H1 (cell line): ENCODE results near the gene SLC25A21. TPM values are rescaled to one million over a fixed set of nuclear protein-coding genes. Genes with fewer than 3 reads are reported as not detected.

Source experiments
- CTCF ChIA-PET: fragments of 300-600 bp; sonication (Branson Sonifier 250); formaldehyde crosslinking; loops from one replicate; lab custom pipeline; 2021; ENCODE audit not compliant: partially characterized antibody; lab: Charles Lee
- POLR2A ChIA-PET: fragments of 300-600 bp; sonication (Branson Sonifier 250); formaldehyde crosslinking; loops from one replicate; lab custom pipeline; 2021; ENCODE audit warnings: inconsistent platforms; ENCODE audit not compliant: partially characterized antibody; lab: Charles Lee
- DNase-seq, 2 experiments: peaks; one replicate each; pipeline versions ENCODE4 v3.0.0 to v3.0.0-alpha.2; 2010 to 2022; ENCODE audit warnings: low spot score in 2 of 2, low read depth in 1 of 2, mixed read lengths in 1 of 2
- FAIRE-seq: peaks from 2 replicates; lab custom pipeline; 2011; peaks lifted over from hg19 to GRCh38; lab: Jason Lieb, UNC
- H2AFZ ChIP-seq: 2 replicates; pipeline ENCODE4 v1.8.1; 2012; ENCODE audit warnings: low read length, inconsistent platforms
- H2AK5ac ChIP-seq: 2 replicates; pipeline ENCODE4 v1.6.1; 2013; ENCODE audit warnings: low read depth, low read length
- H2BK120ac ChIP-seq: replicated peaks from 2 replicates; pipeline ENCODE3; 2013; ENCODE audit warnings: low read depth, low read length, inconsistent platforms
- H2BK12ac ChIP-seq: 2 replicates; pipeline ENCODE4 v1.6.1; 2013; ENCODE audit warnings: low read depth, low read length
- H2BK15ac ChIP-seq: 2 replicates; pipeline ENCODE4 v1.6.1; 2013; ENCODE audit warnings: low read length
- H2BK20ac ChIP-seq: 2 replicates; pipeline ENCODE4 v1.6.1; 2013; ENCODE audit warnings: low read length
- H2BK5ac ChIP-seq: 2 replicates; pipeline ENCODE4 v1.6.1; 2013; ENCODE audit warnings: low read depth, low read length
- H3K14ac ChIP-seq: 2 replicates; pipeline ENCODE4 v1.6.1; 2013; ENCODE audit warnings: inconsistent platforms; ENCODE audit not compliant: insufficient read length
- H3K18ac ChIP-seq: 2 replicates; pipeline ENCODE4 v1.6.1; 2013; ENCODE audit warnings: low read length; ENCODE audit errors: extremely low read depth
- H3K23ac ChIP-seq: 2 replicates; pipeline ENCODE4 v1.6.1; 2013; ENCODE audit warnings: inconsistent platforms; ENCODE audit not compliant: insufficient read length
- H3K23me2 ChIP-seq: 2 replicates; pipeline ENCODE4 v1.6.1; 2013; ENCODE audit warnings: low read depth, low read length
- H3K27ac ChIP-seq: 2 replicates; pipeline ENCODE4 v1.6.1; 2011; ENCODE audit warnings: low read depth, low read length, inconsistent platforms
- H3K27me3 ChIP-seq, 4 experiments: replicated peaks in 1 of 4; 1 replicate in 1 of 4; 2 replicates in 3 of 4; pipeline versions ENCODE4 v1.6.1 to v1.8.1; 2011 to 2013; ENCODE audit warnings: low read length in 3 of 4, mild to moderate bottlenecking in 3 of 4, inconsistent platforms in 2 of 4, mixed read lengths in 2 of 4, moderate library complexity in 1 of 4; ENCODE audit not compliant: control insufficient read depth in 3 of 4, insufficient read depth in 3 of 4; ENCODE audit errors: extremely low read depth in 1 of 4
- H3K36me3 ChIP-seq, 4 experiments: 2 replicates each; pipeline versions ENCODE4 v1.6.1 to v1.8.1; 2011 to 2013; ENCODE audit warnings: mild to moderate bottlenecking in 4 of 4, low read length in 3 of 4, moderate library complexity in 2 of 4, control low read depth in 1 of 4, inconsistent platforms in 1 of 4; ENCODE audit not compliant: insufficient read depth in 4 of 4, control insufficient read depth in 2 of 4
- H3K4ac ChIP-seq: replicated peaks from 2 replicates; pipeline ENCODE3; 2013; ENCODE audit warnings: low read length, low read depth, mixed read lengths, inconsistent platforms; ENCODE audit not compliant: insufficient read length
- H3K4me1 ChIP-seq, 4 experiments: replicated peaks in 1 of 4; 1 replicate in 1 of 4; 2 replicates in 3 of 4; pipeline versions ENCODE4 v1.6.1 to v1.8.1; 2011 to 2013; ENCODE audit warnings: low read length in 3 of 4, inconsistent platforms in 2 of 4, mixed read lengths in 1 of 4; ENCODE audit not compliant: insufficient read depth in 4 of 4, control insufficient read depth in 3 of 4
- H3K4me2 ChIP-seq, 2 experiments: 2 replicates each; pipeline versions ENCODE4 v1.6.1 to v1.8.1; 2011 to 2013; ENCODE audit warnings: low read depth in 2 of 2, low read length in 2 of 2, control low read depth in 1 of 2, inconsistent platforms in 1 of 2, mild to moderate bottlenecking in 1 of 2; ENCODE audit not compliant: insufficient read depth in 1 of 2
- H3K4me3 ChIP-seq, 4 experiments: fragments of 200-600, 300-600 bp in 1 of 4; sonication (generic), shearing (Covaris generic), sonication (Bioruptor Twin) in 1 of 4; 2 replicates each; pipeline versions ENCODE4 v1.5.1 to v1.8.1; 2011 to 2016; ENCODE audit warnings: low read length in 4 of 4, low read depth in 3 of 4, control low read depth in 2 of 4, inconsistent platforms in 2 of 4, mild to moderate bottlenecking in 2 of 4, mixed read lengths in 1 of 4, moderate library complexity in 1 of 4; ENCODE audit not compliant: insufficient read depth in 2 of 4; ENCODE audit errors: extremely low read depth in 1 of 4
- H3K56ac ChIP-seq: replicated peaks from 2 replicates; pipeline ENCODE3; 2013; ENCODE audit warnings: low read depth, mild to moderate bottlenecking, mixed read lengths, low read length, inconsistent platforms; ENCODE audit not compliant: insufficient read length
- H3K79me1 ChIP-seq: 2 replicates; pipeline ENCODE4 v1.6.1; 2013; ENCODE audit warnings: low read depth, low read length, control low read depth
- H3K79me2 ChIP-seq, 2 experiments: 2 replicates each; pipeline versions ENCODE4 v1.6.1 to v1.8.1; 2012 to 2013; ENCODE audit warnings: low read length in 2 of 2, mild to moderate bottlenecking in 2 of 2, inconsistent platforms in 1 of 2; ENCODE audit not compliant: insufficient read depth in 2 of 2, control insufficient read depth in 1 of 2
- H3K9ac ChIP-seq, 4 experiments: replicated peaks in 1 of 4; 1 replicate in 1 of 4; 2 replicates in 3 of 4; pipeline versions ENCODE4 v1.6.1 to v1.8.1; 2011 to 2013; ENCODE audit warnings: low read depth in 3 of 4, low read length in 3 of 4, control low read depth in 2 of 4, mild to moderate bottlenecking in 2 of 4, moderate library complexity in 2 of 4, inconsistent platforms in 1 of 4; ENCODE audit errors: extremely low read depth in 1 of 4
- H3K9me3 ChIP-seq, 2 experiments: 2 replicates each; pipeline versions ENCODE4 v1.6.1 to v1.8.1; 2012 to 2013; ENCODE audit warnings: mild to moderate bottlenecking in 2 of 2, moderate library complexity in 2 of 2, control low read depth in 1 of 2, inconsistent platforms in 1 of 2, low read depth in 1 of 2, low read length in 1 of 2, mixed read lengths in 1 of 2; ENCODE audit not compliant: insufficient read depth in 2 of 2
- H4K20me1 ChIP-seq, 2 experiments: replicated peaks in 1 of 2; 2 replicates each; pipeline versions ENCODE3 to v1.8.1; 2011 to 2013; ENCODE audit warnings: inconsistent platforms in 2 of 2, low read length in 2 of 2, mild to moderate bottlenecking in 1 of 2; ENCODE audit not compliant: insufficient read depth in 2 of 2, control insufficient read depth in 1 of 2
- H4K5ac ChIP-seq: 2 replicates; pipeline ENCODE4 v1.6.1; 2013; ENCODE audit warnings: low read length, low read depth, mixed read lengths, inconsistent platforms; ENCODE audit not compliant: insufficient read length
- H4K8ac ChIP-seq: 2 replicates; pipeline ENCODE4 v1.8.0; 2013; ENCODE audit warnings: mild to moderate bottlenecking, moderate library complexity, low read length, inconsistent platforms; ENCODE audit not compliant: insufficient read depth; ENCODE audit errors: extremely low read depth
- H4K91ac ChIP-seq: replicated peaks from 2 replicates; pipeline ENCODE3; 2013; ENCODE audit warnings: low read length, mixed read lengths, inconsistent platforms; ENCODE audit not compliant: insufficient read length
- BRCA1 ChIP-seq: IDR thresholded peaks from 2 replicates; pipeline ENCODE4 v1.6.1; 2012; ENCODE audit warnings: low read depth, low read length, improper control_type of control experiment
- EZH2 ChIP-seq: fragments of 200-600 bp; sonication (generic); IDR thresholded peaks from 2 replicates; pipeline ENCODE4 v1.7.1; 2012; ENCODE audit warnings: low read depth, mild to moderate bottlenecking, moderate library complexity, low read length, inconsistent platforms; ENCODE audit not compliant: severe bottlenecking
- RNF2 ChIP-seq: fragments of 200-900, 300-1000 bp; sonication (generic); IDR thresholded peaks from 2 replicates; pipeline ENCODE4 v1.7.1; 2016; ENCODE audit warnings: borderline replicate concordance, low read depth, mild to moderate bottlenecking, antibody characterized with exemption, low read length; ENCODE audit not compliant: poor library complexity, severe bottlenecking; ENCODE audit errors: missing control alignments
- WGBS, 2 experiments: shearing (Covaris generic) in 1 of 2; methylation state at CpG; one replicate each; pipeline versions ENCODE4 v1.1.6 to v1.1.7; 2013 to 2015; ENCODE audit warnings: low lambda C conversion rate in 2 of 2, mixed read lengths in 2 of 2, inconsistent platforms in 1 of 2, low coverage in 1 of 2, missing lambda C conversion rate in 1 of 2; ENCODE audit not compliant: insufficient replicate concordance in 2 of 2, insufficient coverage in 1 of 2, insufficient read length in 1 of 2; ENCODE audit errors: extremely low coverage in 1 of 2, missing lambda C conversion rate in 1 of 2; 5-methylcytosine and 5-hydroxymethylcytosine counted together
- polyA plus RNA-seq, 7 experiments: library from polyadenylated mRNA; depleted of rRNA in 3 of 7; stranded (reverse) in 5 of 7; unstranded in 2 of 7; fragments of >200 nt in 5 of 7; fragments of 200-250 nt in 2 of 7; gene quantifications; 1 replicate in 5 of 7; 2 replicates in 1 of 7; 4 replicates in 1 of 7; pipeline versions ENCODE4 v1.2.1 to v1.2.3, GENCODE V29; 2011 to 2013; ENCODE audit warnings: missing spikeins in 2 of 7, mixed read lengths in 2 of 7
- total RNA-seq: library from RNA; stranded (reverse); fragmentation: NEBNext Ultra II Directional; extraction: Animal tissue kit (Norgen Biotek cat#: 25700); gene quantifications from 2 replicates; pipeline ENCODE4 v1.2.1, GENCODE V29; 2021

SLC25A21 gene
- total and polyA plus RNA-seq, 2 of the 8 experiments (the other 6 are each of a cell fraction or from before 2014, with no cell fraction given) = 6.9 to 15.7 TPM

DNA sequence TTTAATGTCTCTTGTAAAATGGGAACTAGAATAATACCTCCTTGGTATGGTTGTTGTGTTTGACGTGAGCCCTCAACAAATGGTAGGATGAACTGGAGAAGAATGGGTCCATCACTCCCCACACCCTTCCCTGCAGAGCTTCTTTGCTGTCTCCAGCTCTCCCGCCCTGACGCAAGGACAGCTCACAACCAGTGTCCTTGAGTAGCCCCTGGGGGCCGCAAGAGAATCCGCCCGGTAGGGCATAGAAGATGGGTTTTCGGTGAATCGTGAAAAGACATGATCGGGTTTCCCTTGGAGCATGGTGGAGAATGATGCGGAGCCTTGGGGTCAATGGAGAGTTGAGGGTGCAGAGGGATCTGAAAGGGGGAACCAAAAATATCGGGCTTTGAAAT is 516.8 kb downstream of the SLC25A21 start:
- 0 out of 2 replicates have a peak overlapping the region, but pooled peaks have one; percentile 14 for H2AK5ac ChIP-seq
- no peak overlapping the region for H3K18ac ChIP-seq
- no peak overlapping the region for H4K91ac ChIP-seq
- WGBS, 2 experiments = 13% methylated on average over 11 of the region's 11 CpGs; no CpG with 5 or more reads in 1 of the 2 experiments
- H3K56ac ChIP-seq = no peak overlapping the region
- no peak overlapping the region for H2AFZ ChIP-seq
- no peak overlapping the region for H2BK12ac ChIP-seq
- H3K27ac ChIP-seq = no peak overlapping the region
- no peaks in the 10 kb centered on the region; the same call in 1 of the 2 replicates for H3K23me2 ChIP-seq
- FAIRE-seq (no peak), DNase-seq (no peak)
- H2BK15ac ChIP-seq = no peak overlapping the region
- no peaks in the 10 kb centered on the region for H3K79me2 ChIP-seq
- no peaks in the 10 kb centered on the region; a peak in 1 of 8 replicates for H3K36me3 ChIP-seq
- no peak overlapping the region for H2BK20ac ChIP-seq
- no peak for TF ChIP-seq BRCA1
- TF ChIP-seq EZH2 = peak; percentile 13
- TF ChIP-seq RNF2 = no peak
- peaks cover 94 to 100% (median 98%) of the 10 kb centered on the region in 4 experiments for H3K27me3 ChIP-seq
- peak overlapping the region; percentile 35 to 74 for H3K4me2 ChIP-seq
- no peak overlapping the region for H3K23ac ChIP-seq
- peaks cover 0 to 21% (median 11%) of the 10 kb centered on the region in 4 experiments; a peak in 5 of 7 replicates for H3K4me1 ChIP-seq
- H2BK5ac ChIP-seq = no peak overlapping the region
- H4K8ac ChIP-seq = no peak overlapping the region
- no peak overlapping the region for H3K9ac ChIP-seq
- H2BK120ac ChIP-seq = no peak overlapping the region
- peaks cover 30 to 50% of the 10 kb centered on the region in 2 experiments for H4K20me1 ChIP-seq
- no peak overlapping the region for H3K14ac ChIP-seq
- H3K79me1 ChIP-seq = no peaks in the 10 kb centered on the region
- H4K5ac ChIP-seq = no peak overlapping the region
- H3K4ac ChIP-seq = no peak overlapping the region
- H3K9me3 ChIP-seq = no peaks in the 10 kb centered on the region
- ChIA-PET CTCF (interaction anchor here (0.6 to 9.9 kb wide), 46 partner anchors 8 to 587 kb away, joined by 3 to 132 read pairs (median 4); partner anchors contain the start of gene NKX2-8), POLR2A (no interaction called here)
- H3K4me3 ChIP-seq = peak overlapping the region in 1 of 4 experiments; percentile 53; a peak in 1 of 8 replicates
